ENCODE measurements around the gene RBMS1. TPM values are rescaled to one million over a fixed set of nuclear protein-coding genes. Genes with fewer than 3 reads are reported as not detected.
"Not testable (repeated sequence)": the region's sequence is repeated elsewhere in the genome, so short reads cannot be mapped to it uniquely, and the experiment has no call there.

The RBMS1 gene
- total RNA-seq, 1 experiment from 2014 or later: 49.9 TPM

GRCh38 chr2:160387558-160388262 is 105.9 kb downstream of the RBMS1 start:
- peak; percentile 93 for DNase-seq (ENCODE audit: low read depth)

GRCh38 chr2:160384791-160385190 is 108.8 kb downstream of the RBMS1 start:
- no peak for DNase-seq (ENCODE audit: low read depth)

GRCh38 chr2:160381425-160381951 is 112.1 kb downstream of the RBMS1 start:
- DNase-seq (ENCODE audit: low read depth): no peak

GRCh38 chr2:160380611-160381010 is 113.0 kb downstream of the RBMS1 start:
- DNase-seq (ENCODE audit: low read depth): no peak

- DNase-seq (ENCODE audit: low read depth): no peak
Observed at GRCh38 chr2:160380000-160380570, 113.5 kb downstream of the RBMS1 start.

GRCh38 chr2:160379399-160379798 is 114.2 kb downstream of the RBMS1 start:
- no peak for DNase-seq (ENCODE audit: low read depth)

GRCh38 chr2:160377204-160377995 is 116.2 kb downstream of the RBMS1 start:
- no peak for DNase-seq (ENCODE audit: low read depth)

- DNase-seq (ENCODE audit: low read depth): no peak
Observed at GRCh38 chr2:160376576-160376975, 117.0 kb downstream of the RBMS1 start.

GRCh38 chr2:160375802-160376469 is 117.7 kb downstream of the RBMS1 start:
- DNase-seq (ENCODE audit: low read depth): peak; percentile 60

GRCh38 chr2:160375037-160375436 is 118.6 kb downstream of the RBMS1 start:
- DNase-seq (ENCODE audit: low read depth): no peak

GRCh38 chr2:160373666-160374065 is 119.9 kb downstream of the RBMS1 start:
- no peak for DNase-seq (ENCODE audit: low read depth)

- no peak for DNase-seq (ENCODE audit: low read depth)
Observed at GRCh38 chr2:160373263-160373662, 120.3 kb downstream of the RBMS1 start.

GRCh38 chr2:160372585-160372984 is 121.0 kb downstream of the RBMS1 start:
- DNase-seq (ENCODE audit: low read depth): peak; percentile 29

GRCh38 chr2:160372010-160372356 is 121.6 kb downstream of the RBMS1 start:
- no peak for DNase-seq (ENCODE audit: low read depth)

- no peak for DNase-seq (ENCODE audit: low read depth)
Observed at GRCh38 chr2:160371251-160372009, 122.2 kb downstream of the RBMS1 start.

GRCh38 chr2:160368988-160369930 is 124.3 kb downstream of the RBMS1 start:
- DNase-seq (ENCODE audit: low read depth): peak; percentile 47

GRCh38 chr2:160367887-160368286 is 125.7 kb downstream of the RBMS1 start:
- peak; percentile 98 for DNase-seq (ENCODE audit: low read depth)

- DNase-seq (ENCODE audit: low read depth): not testable (repeated sequence)
Observed at GRCh38 chr2:160367139-160367538, 126.5 kb downstream of the RBMS1 start.

- no peak for DNase-seq (ENCODE audit: low read depth)
Observed at GRCh38 chr2:160366474-160366873, 127.1 kb downstream of the RBMS1 start.
